Tibial artery (tissue), 4 donors: Measurements from ENCODE around the gene METTL15.

ENCODE experiments used
- DNase-seq, 2 donors: peaks; one replicate each; pipeline ENCODE4 v3.0.0-alpha.2; 2019
- H3K27ac ChIP-seq, 2 donors: fragments of 200-600 bp; sonication (generic) in 1 of 2; 1 replicate in 1 of 2; 2 replicates in 1 of 2; pipeline ENCODE4 v1.5.1; 2018 to 2019; ENCODE audit warnings: mild to moderate bottlenecking in 1 of 2
- H3K27me3 ChIP-seq, 2 donors: fragments of 200-600 bp; sonication (generic) in 1 of 2; one replicate each; pipeline versions ENCODE4 v1.5.1 to v1.6.0; 2016 to 2019
- H3K36me3 ChIP-seq, 3 donors: fragments of 200-600 bp; sonication (generic) in 2 of 3; one replicate each; pipeline ENCODE4 v1.5.1; 2016 to 2019; ENCODE audit warnings: mild to moderate bottlenecking in 2 of 3
- H3K4me1 ChIP-seq, 4 donors: fragments of 200-600 bp; sonication (generic) in 2 of 4; 1 replicate in 3 of 4; 2 replicates in 1 of 4; pipeline ENCODE4 v1.5.1; 2016 to 2019
- H3K4me3 ChIP-seq, 2 donors: fragments of 200-600 bp; sonication (generic) in 1 of 2; 1 replicate in 1 of 2; 2 replicates in 1 of 2; pipeline ENCODE4 v1.5.1; 2018 to 2019; ENCODE audit warnings: mild to moderate bottlenecking in 2 of 2
- H3K9me3 ChIP-seq, 3 donors: fragments of 200-600 bp; sonication (generic) in 1 of 3; one replicate each; pipeline ENCODE4 v1.5.1; 2016 to 2019
- CTCF ChIP-seq, 2 experiments: fragments of 200-600 bp in 1 of 2; fragments of 450-650 bp in 1 of 2; IDR thresholded peaks; one replicate each; pipeline ENCODE4 v1.5.1; 2017 to 2019; ENCODE audit warnings: antibody characterized with exemption in 2 of 2, mild to moderate bottlenecking in 1 of 2, moderate library complexity in 1 of 2
- intact Hi-C: fragments of 100-400 bp; cut with DNase I; formaldehyde crosslinking; loops from one replicate; pipeline ENCODE4 v1.15.0; 2023; ENCODE audit warnings: low total_unique reads

Gene METTL15

GRCh38 chr11:28223577-28223976 is 115.4 kb downstream of the METTL15 start:
- peaks cover 0 to 20% (median 6%) of the 10 kb centered on the region in 4 donors for H3K4me1 ChIP-seq
- H3K27ac ChIP-seq = no peak overlapping the region
- intact Hi-C loops = no loop called here
- DNase-seq = no peak
- H3K9me3 ChIP-seq = peaks cover 0 to 4% (median 0%) of the 10 kb centered on the region in 3 donors
- H3K27me3 ChIP-seq = no peaks in the 10 kb centered on the region
- peaks cover 0 to 12% (median 10%) of the 10 kb centered on the region in 3 donors for H3K36me3 ChIP-seq
- no peak for TF ChIP-seq CTCF (IDR thresholded peaks at IDR 0.05)
- no peak overlapping the region for H3K4me3 ChIP-seq

- Histone ChIP-seq H3K4me1 (peaks cover 0 to 20% (median 6%) of the 10 kb centered on the region in 4 donors), H3K27me3 (no peaks in the 10 kb centered on the region), H3K9me3 (peaks cover 0 to 4% (median 0%) of the 10 kb centered on the region in 3 donors), H3K36me3 (peaks cover 0 to 12% (median 10%) of the 10 kb centered on the region in 3 donors), H3K27ac (no peak overlapping the region), H3K4me3 (no peak overlapping the region)
- no peak for DNase-seq
- TF ChIP-seq CTCF (IDR thresholded peaks at IDR 0.05) = no peak
- intact Hi-C loops = no loop called here
Measured at GRCh38 chr11:28223994-28224393, 115.8 kb downstream of the METTL15 start.

- intact Hi-C loops = no loop called here
Measured at GRCh38 chr11:28227460-28227859, 119.3 kb downstream of the METTL15 start.

GRCh38 chr11:28228196-28228895 is 120.2 kb downstream of the METTL15 start:
- Histone ChIP-seq H3K4me3 (no peak overlapping the region), H3K4me1 (peaks cover 0 to 23% (median 6%) of the 10 kb centered on the region in 4 donors), H3K36me3 (no peaks in the 10 kb centered on the region), H3K27ac (peak overlapping the region in 1 of 2 donors; percentile 46), H3K9me3 (no peaks in the 10 kb centered on the region), H3K27me3 (no peaks in the 10 kb centered on the region)
- intact Hi-C loops = no loop called here
- TF ChIP-seq CTCF (IDR thresholded peaks at IDR 0.05) = no peak
- DNase-seq = no peak

More at GRCh38 chr11:28227460-28227859, 119.3 kb downstream of the METTL15 start:
- Histone ChIP-seq H3K4me1 (peaks cover 0 to 23% (median 6%) of the 10 kb centered on the region in 4 donors), H3K27ac (peak overlapping the region in 1 of 2 donors; percentile 46), H3K9me3 (no peaks in the 10 kb centered on the region), H3K4me3 (no peak overlapping the region), H3K27me3 (no peaks in the 10 kb centered on the region), H3K36me3 (peaks cover 0 to 1% (median under 1%) of the 10 kb centered on the region in 3 donors)
- TF ChIP-seq CTCF (IDR thresholded peaks at IDR 0.05) = no peak
- no peak for DNase-seq

GRCh38 chr11:28231475-28231874 is 123.3 kb downstream of the METTL15 start:
- Histone ChIP-seq H3K27me3 (no peaks in the 10 kb centered on the region), H3K27ac (no peak overlapping the region), H3K9me3 (peaks cover 0 to 3% (median 0%) of the 10 kb centered on the region in 3 donors), H3K36me3 (no peaks in the 10 kb centered on the region), H3K4me1 (peaks cover 0 to 21% (median 6%) of the 10 kb centered on the region in 4 donors), H3K4me3 (no peak overlapping the region)
- DNase-seq = no peak
- TF ChIP-seq CTCF (IDR thresholded peaks at IDR 0.05) = no peak
- intact Hi-C loops = no loop called here
